HepG2 (cell line): Measurements from ENCODE around the gene DNALI1. TPM values are rescaled to one million over a fixed set of nuclear protein-coding genes. Genes with fewer than 3 reads are reported as not detected.

Experiments used
- ADNP ChIP-seq: sonication (generic); formaldehyde crosslinking; IDR thresholded peaks from 2 replicates; pipeline ENCODE4 v1.4.0; 2020; ENCODE audit warnings: missing genetic modification reagents
- ARHGAP35 ChIP-seq: sonication (generic); formaldehyde crosslinking; IDR thresholded peaks from 2 replicates; pipeline ENCODE4 v1.9.0; 2022; ENCODE audit warnings: mild to moderate bottlenecking, inconsistent platforms, moderate library complexity, missing genetic modification reagents, borderline replicate concordance
- ARID3A ChIP-seq: IDR thresholded peaks from 2 replicates; pipeline ENCODE4 v1.6.1; 2012; ENCODE audit warnings: low read depth, low read length, improper control_type of control experiment
- KDM4B ChIP-seq: sonication (generic); formaldehyde crosslinking; IDR thresholded peaks from 2 replicates; pipeline ENCODE4 v1.4.0; 2020; ENCODE audit warnings: missing genetic modification reagents
- PITX1 ChIP-seq: sonication (generic); formaldehyde crosslinking; IDR thresholded peaks from 2 replicates; pipeline ENCODE4 v1.5.1; 2020; ENCODE audit warnings: mild to moderate bottlenecking, missing genetic modification reagents
- POLR2A ChIP-seq, 2 experiments: IDR thresholded peaks; 2 replicates each; pipeline ENCODE4 v1.6.1; 2011; ENCODE audit warnings: low read depth in 2 of 2, low read length in 2 of 2, mild to moderate bottlenecking in 1 of 2, moderate library complexity in 1 of 2; ENCODE audit not compliant: insufficient read depth in 1 of 2
- SP5 ChIP-seq: IDR thresholded peaks from 2 replicates; pipeline ENCODE4 v1.6.1; 2016; ENCODE audit warnings: low read depth, borderline replicate concordance
- ZNF274 ChIP-seq: sonication (generic); formaldehyde crosslinking; IDR thresholded peaks from 2 replicates; pipeline ENCODE4 v1.5.1; 2020; ENCODE audit warnings: mild to moderate bottlenecking, missing genetic modification reagents
- ZNF382 ChIP-seq: sonication (generic); formaldehyde crosslinking; IDR thresholded peaks from 2 replicates; pipeline ENCODE4 v1.5.0; 2020; ENCODE audit warnings: missing genetic modification reagents, mild to moderate bottlenecking, borderline replicate concordance
- ZNF607 ChIP-seq: sonication (generic); formaldehyde crosslinking; IDR thresholded peaks from 2 replicates; pipeline ENCODE4 v1.5.1; 2020; ENCODE audit warnings: missing genetic modification reagents, mild to moderate bottlenecking, borderline replicate concordance
- polyA plus RNA-seq, 8 experiments: library from polyadenylated mRNA; depleted of rRNA in 3 of 8; stranded (reverse) in 7 of 8; unstranded in 1 of 8; fragments of >200 nt; fragmentation: Illumina TruSeq in 4 of 8; extraction: Trizol in 4 of 8; gene quantifications; 2 replicates each; pipeline versions ENCODE4 v1.2.1 to v1.2.3, GENCODE V29; 2011 to 2016; ENCODE audit warnings: low read depth in 4 of 8, missing spikeins in 1 of 8, mixed read lengths in 1 of 8; ENCODE audit not compliant: insufficient read depth in 1 of 8
- total RNA-seq, 5 experiments: library from RNA; depleted of rRNA; stranded (reverse); fragments of >200 nt; fragmentation: Illumina TruSeq; extraction: Trizol; gene quantifications; 2 replicates each; pipeline ENCODE4 v1.2.3, GENCODE V29; 2016; ENCODE audit warnings: low read depth in 1 of 5
- TF ChIP-seq, protein P1 (sequence below): sonication (generic); formaldehyde crosslinking; IDR thresholded peaks from one replicate; pipeline ENCODE4 v1.5.1; 2020; ENCODE audit warnings: mild to moderate bottlenecking, missing genetic modification reagents; ENCODE audit errors: not compliant biosample characterization
- TF ChIP-seq, protein P2 (sequence below): sonication (generic); formaldehyde crosslinking; IDR thresholded peaks from 2 replicates; pipeline ENCODE4 v1.4.0; 2020; ENCODE audit warnings: missing genetic modification reagents
- TF ChIP-seq, protein P3 (sequence below): sonication (generic); formaldehyde crosslinking; IDR thresholded peaks from 2 replicates; pipeline ENCODE4 v1.9.0; 2021; ENCODE audit warnings: missing genetic modification reagents, mild to moderate bottlenecking, borderline replicate concordance
- TF ChIP-seq, protein P4 (sequence below): IDR thresholded peaks from 2 replicates; pipeline ENCODE4 v1.6.1; 2016; ENCODE audit warnings: mild to moderate bottlenecking, missing biosample characterization, missing genetic modification reagents

Gene DNALI1
- total and polyA plus RNA-seq, 2 of the 13 experiments (the other 11 are each of a cell fraction or from before 2014, with no cell fraction given), result 0.42 to 0.70 TPM

GRCh38 chr1:37553927-37554808 is 2.6 kb upstream of the DNALI1 start, which contains the start of gene SNIP1 (continued):
- no peak for TF ChIP-seq ARID3A
- TF ChIP-seq, protein P1, sequence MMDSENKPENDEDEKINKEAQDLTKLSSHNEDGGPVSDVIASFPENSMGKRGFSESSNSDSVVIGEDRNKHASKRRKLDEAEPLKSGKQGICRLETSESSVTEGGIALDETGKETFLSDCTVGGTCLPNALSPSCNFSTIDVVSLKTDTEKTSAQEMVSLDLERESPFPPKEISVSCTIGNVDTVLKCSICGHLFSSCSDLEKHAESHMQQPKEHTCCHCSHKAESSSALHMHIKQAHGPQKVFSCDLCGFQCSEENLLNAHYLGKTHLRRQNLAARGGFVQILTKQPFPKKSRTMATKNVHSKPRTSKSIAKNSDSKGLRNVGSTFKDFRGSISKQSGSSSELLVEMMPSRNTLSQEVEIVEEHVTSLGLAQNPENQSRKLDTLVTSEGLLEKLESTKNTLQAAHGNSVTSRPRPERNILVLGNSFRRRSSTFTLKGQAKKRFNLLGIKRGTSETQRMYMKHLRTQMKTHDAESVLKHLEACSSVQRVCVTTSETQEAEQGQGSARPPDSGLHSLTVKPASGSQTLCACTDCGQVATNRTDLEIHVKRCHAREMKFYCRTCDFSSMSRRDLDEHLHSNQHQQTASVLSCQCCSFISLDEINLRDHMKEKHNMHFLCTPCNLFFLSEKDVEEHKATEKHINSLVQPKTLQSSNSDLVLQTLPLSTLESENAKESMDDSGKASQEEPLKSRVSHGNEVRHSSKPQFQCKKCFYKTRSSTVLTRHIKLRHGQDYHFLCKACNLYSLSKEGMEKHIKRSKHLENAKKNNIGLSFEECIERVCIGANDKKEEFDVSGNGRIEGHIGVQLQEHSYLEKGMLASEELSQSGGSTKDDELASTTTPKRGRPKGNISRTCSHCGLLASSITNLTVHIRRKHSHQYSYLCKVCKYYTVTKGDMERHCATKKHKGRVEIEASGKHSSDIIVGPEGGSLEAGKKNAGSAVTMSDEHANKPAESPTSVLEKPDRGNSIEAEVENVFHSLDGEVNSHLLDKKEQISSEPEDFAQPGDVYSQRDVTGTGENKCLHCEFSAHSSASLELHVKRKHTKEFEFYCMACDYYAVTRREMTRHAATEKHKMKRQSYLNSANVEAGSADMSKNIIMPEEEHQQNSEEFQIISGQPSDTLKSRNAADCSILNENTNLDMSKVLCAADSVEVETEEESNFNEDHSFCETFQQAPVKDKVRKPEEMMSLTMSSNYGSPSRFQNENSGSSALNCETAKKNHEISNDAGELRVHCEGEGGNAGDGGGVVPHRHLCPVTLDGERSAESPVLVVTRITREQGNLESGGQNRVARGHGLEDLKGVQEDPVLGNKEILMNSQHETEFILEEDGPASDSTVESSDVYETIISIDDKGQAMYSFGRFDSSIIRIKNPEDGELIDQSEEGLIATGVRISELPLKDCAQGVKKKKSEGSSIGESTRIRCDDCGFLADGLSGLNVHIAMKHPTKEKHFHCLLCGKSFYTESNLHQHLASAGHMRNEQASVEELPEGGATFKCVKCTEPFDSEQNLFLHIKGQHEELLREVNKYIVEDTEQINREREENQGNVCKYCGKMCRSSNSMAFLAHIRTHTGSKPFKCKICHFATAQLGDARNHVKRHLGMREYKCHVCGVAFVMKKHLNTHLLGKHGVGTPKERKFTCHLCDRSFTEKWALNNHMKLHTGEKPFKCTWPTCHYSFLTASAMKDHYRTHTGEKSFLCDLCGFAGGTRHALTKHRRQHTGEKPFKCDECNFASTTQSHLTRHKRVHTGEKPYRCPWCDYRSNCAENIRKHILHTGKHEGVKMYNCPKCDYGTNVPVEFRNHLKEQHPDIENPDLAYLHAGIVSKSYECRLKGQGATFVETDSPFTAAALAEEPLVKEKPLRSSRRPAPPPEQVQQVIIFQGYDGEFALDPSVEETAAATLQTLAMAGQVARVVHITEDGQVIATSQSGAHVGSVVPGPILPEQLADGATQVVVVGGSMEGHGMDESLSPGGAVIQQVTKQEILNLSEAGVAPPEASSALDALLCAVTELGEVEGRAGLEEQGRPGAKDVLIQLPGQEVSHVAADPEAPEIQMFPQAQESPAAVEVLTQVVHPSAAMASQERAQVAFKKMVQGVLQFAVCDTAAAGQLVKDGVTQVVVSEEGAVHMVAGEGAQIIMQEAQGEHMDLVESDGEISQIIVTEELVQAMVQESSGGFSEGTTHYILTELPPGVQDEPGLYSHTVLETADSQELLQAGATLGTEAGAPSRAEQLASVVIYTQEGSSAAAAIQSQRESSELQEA (CRISPR knock-in tag), result peak; percentile 88
- TF ChIP-seq ZNF607 (CRISPR knock-in tag), result no peak
- TF ChIP-seq SP5, result peak; percentile 64; the same call in 1 of the 2 replicates
- TF ChIP-seq, protein P2, sequence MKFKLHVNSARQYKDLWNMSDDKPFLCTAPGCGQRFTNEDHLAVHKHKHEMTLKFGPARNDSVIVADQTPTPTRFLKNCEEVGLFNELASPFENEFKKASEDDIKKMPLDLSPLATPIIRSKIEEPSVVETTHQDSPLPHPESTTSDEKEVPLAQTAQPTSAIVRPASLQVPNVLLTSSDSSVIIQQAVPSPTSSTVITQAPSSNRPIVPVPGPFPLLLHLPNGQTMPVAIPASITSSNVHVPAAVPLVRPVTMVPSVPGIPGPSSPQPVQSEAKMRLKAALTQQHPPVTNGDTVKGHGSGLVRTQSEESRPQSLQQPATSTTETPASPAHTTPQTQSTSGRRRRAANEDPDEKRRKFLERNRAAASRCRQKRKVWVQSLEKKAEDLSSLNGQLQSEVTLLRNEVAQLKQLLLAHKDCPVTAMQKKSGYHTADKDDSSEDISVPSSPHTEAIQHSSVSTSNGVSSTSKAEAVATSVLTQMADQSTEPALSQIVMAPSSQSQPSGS (CRISPR knock-in tag), result no peak; the same call in none of the 2 replicates
- TF ChIP-seq, protein P3, sequence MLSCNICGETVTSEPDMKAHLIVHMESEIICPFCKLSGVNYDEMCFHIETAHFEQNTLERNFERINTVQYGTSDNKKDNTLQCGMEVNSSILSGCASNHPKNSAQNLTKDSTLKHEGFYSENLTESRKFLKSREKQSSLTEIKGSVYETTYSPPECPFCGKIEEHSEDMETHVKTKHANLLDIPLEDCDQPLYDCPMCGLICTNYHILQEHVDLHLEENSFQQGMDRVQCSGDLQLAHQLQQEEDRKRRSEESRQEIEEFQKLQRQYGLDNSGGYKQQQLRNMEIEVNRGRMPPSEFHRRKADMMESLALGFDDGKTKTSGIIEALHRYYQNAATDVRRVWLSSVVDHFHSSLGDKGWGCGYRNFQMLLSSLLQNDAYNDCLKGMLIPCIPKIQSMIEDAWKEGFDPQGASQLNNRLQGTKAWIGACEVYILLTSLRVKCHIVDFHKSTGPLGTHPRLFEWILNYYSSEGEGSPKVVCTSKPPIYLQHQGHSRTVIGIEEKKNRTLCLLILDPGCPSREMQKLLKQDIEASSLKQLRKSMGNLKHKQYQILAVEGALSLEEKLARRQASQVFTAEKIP (CRISPR knock-in tag), result no peak
- peak; percentile 45 for TF ChIP-seq PITX1 (CRISPR knock-in tag)
- TF ChIP-seq ARHGAP35 (CRISPR knock-in tag), result no peak
- peak; percentile 43; the same call in 1 of the 2 replicates for TF ChIP-seq ADNP (CRISPR knock-in tag)
- TF ChIP-seq ZNF382 (CRISPR knock-in tag), result no peak
- TF ChIP-seq KDM4B (CRISPR knock-in tag), result peak; percentile 33; the same call in 1 of the 2 replicates
- TF ChIP-seq, protein P4, sequence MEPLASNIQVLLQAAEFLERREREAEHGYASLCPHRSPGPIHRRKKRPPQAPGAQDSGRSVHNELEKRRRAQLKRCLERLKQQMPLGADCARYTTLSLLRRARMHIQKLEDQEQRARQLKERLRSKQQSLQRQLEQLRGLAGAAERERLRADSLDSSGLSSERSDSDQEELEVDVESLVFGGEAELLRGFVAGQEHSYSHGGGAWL (CRISPR knock-in tag), result 0 out of 2 replicates have a peak, but pooled peaks have one; percentile 65
- TF ChIP-seq ZNF274, result 0 out of 2 replicates have a peak, but pooled peaks have one; percentile 48
- TF ChIP-seq POLR2A (IDR thresholded peaks at IDR 0.05; ENCODE audit: insufficient read depth in 1 of 2, low read depth in 2 of 2, low read length in 2 of 2), result peak; percentile 63 to 82
